Astrocyte (in vitro differentiated cells and primary cell): ENCODE results near the gene C5orf15.

ENCODE experiments used
- EZH2 ChIP-seq: IDR thresholded peaks from 2 replicates; pipeline ENCODE4 v1.6.1; 2012; ENCODE audit warnings: mild to moderate bottlenecking, low read length, inconsistent platforms; ENCODE audit not compliant: insufficient read depth
- TF ChIP-seq, protein P1 (sequence below): IDR thresholded peaks from 2 replicates; pipeline ENCODE4 v1.5.1; 2011; ENCODE audit warnings: low read depth, mild to moderate bottlenecking, inconsistent platforms, low read length, moderate library complexity; ENCODE audit not compliant: insufficient read depth

DNA sequence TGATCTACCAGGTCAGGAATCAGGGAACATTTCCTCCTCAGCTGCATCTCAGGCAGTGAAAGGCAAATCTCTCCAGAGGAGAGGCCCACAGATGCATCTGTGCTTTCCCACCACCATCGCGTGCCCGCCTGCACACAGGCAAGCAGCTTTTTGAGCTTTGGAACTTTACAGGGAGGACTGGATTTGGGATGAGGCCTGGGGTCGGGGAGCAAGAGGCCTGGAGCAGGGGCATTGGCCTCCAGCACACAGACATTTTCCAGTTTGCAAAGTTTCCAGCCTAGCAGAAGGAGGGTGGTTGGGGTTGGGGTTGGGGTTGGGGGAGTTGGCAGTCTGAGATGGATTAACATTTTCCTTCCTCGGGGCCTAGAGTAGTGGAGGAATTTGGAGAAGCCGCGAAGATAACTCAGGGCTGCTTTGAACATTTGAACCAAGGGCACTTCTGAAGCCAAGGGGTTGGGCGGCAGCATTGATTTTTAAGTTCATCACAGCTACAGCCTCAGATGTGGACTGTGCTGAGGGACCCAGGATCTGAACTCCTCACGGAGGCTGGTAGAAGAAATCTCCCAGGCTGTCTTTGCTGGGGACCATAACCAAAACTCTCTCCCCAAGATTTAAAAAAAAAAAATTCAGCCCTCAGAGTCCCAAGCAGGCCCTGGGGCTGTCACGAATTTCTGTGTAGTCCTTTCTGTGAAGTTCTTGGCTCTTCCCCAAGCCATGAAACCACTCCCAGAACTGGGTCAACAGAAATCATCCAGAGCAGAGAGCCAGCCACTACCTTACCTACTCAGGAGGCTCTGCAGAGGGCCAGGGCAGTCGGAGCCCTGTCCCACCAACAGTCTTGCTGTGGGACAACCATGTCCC lies 25.6 kb downstream of the C5orf15 start:
- TF ChIP-seq, protein P1, sequence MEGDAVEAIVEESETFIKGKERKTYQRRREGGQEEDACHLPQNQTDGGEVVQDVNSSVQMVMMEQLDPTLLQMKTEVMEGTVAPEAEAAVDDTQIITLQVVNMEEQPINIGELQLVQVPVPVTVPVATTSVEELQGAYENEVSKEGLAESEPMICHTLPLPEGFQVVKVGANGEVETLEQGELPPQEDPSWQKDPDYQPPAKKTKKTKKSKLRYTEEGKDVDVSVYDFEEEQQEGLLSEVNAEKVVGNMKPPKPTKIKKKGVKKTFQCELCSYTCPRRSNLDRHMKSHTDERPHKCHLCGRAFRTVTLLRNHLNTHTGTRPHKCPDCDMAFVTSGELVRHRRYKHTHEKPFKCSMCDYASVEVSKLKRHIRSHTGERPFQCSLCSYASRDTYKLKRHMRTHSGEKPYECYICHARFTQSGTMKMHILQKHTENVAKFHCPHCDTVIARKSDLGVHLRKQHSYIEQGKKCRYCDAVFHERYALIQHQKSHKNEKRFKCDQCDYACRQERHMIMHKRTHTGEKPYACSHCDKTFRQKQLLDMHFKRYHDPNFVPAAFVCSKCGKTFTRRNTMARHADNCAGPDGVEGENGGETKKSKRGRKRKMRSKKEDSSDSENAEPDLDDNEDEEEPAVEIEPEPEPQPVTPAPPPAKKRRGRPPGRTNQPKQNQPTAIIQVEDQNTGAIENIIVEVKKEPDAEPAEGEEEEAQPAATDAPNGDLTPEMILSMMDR = no peak
- no peak for TF ChIP-seq EZH2
